Stimulated activated CD8-positive, alpha-beta memory T cell treated with anti-CD3 and anti-CD28 coated beads, Interleukin-7, amount 100 ng/mL, for 48 hours (primary cell): ENCODE data around the gene NUP85.
"Not testable (repeated sequence)": the region's sequence is repeated elsewhere in the genome, so short reads cannot be mapped to it uniquely, and the experiment has no call there.

Source experiments
- DNase-seq, 2 donors: peaks; one replicate each; pipeline ENCODE4 v3.0.0-alpha.2; 2020; ENCODE audit warnings: low read depth in 1 of 2; ENCODE audit errors: extremely low read depth in 1 of 2

The NUP85 gene

GRCh38 chr17:75205037-75205792 lies at the start of gene NUP85:
TSS of gene NUP85 (plus strand) at chr17:75205679. CDS start at chr17:75205762, 83 bp downstream.
- DNase-seq, result peak; percentile 86 to 89

GRCh38 chr17:75158480-75158879 lies 47.0 kb upstream of the NUP85 start:
- not testable (repeated sequence) for DNase-seq

GRCh38 chr17:75159196-75160031 lies 46.1 kb upstream of the NUP85 start:
- no peak for DNase-seq

- DNase-seq, result no peak
These were observed 45.3 kb upstream of the NUP85 start for GRCh38 chr17:75160211-75160610.

GRCh38 chr17:75163074-75163473 lies 42.4 kb upstream of the NUP85 start:
- no peak for DNase-seq

- not testable (repeated sequence) for DNase-seq
These were observed 40.9 kb upstream of the NUP85 start for GRCh38 chr17:75164606-75165005.

GRCh38 chr17:75168998-75169397 lies 36.5 kb upstream of the NUP85 start:
- DNase-seq, result no peak

GRCh38 chr17:75173526-75173925 lies 32.0 kb upstream of the NUP85 start:
- DNase-seq, result no peak

- DNase-seq, result no peak
These were observed 30.5 kb upstream of the NUP85 start for GRCh38 chr17:75174996-75175395.

- no peak for DNase-seq
These were observed 28.9 kb upstream of the NUP85 start for GRCh38 chr17:75176625-75177024.

GRCh38 chr17:75178453-75178852 lies 27.0 kb upstream of the NUP85 start:
- no peak for DNase-seq

- no peak for DNase-seq
These were observed 24.4 kb upstream of the NUP85 start for GRCh38 chr17:75181110-75181509.

- no peak for DNase-seq
These were observed 23.7 kb upstream of the NUP85 start for GRCh38 chr17:75181608-75182318.

GRCh38 chr17:75182319-75182568 lies 23.2 kb upstream of the NUP85 start:
- no peak for DNase-seq

GRCh38 chr17:75182569-75183436 lies 22.7 kb upstream of the NUP85 start, which contains the start of gene SUMO2:
TSS of gene SUMO2 (minus strand) at chr17:75182959. CDS start at chr17:75182834, 125 bp downstream.
- DNase-seq, result peak; percentile 86 to 93

- DNase-seq, result no peak
These were observed 21.2 kb upstream of the NUP85 start for GRCh38 chr17:75183999-75184884.

GRCh38 chr17:75188614-75189013 lies 16.9 kb upstream of the NUP85 start:
- DNase-seq, result no peak

GRCh38 chr17:75191584-75191983 lies 13.9 kb upstream of the NUP85 start:
- no peak for DNase-seq

- DNase-seq, result no peak
These were observed 10.6 kb upstream of the NUP85 start for GRCh38 chr17:75194879-75195278.
